Thoracic aorta (tissue), 2 donors: ENCODE data around the gene LEMD3. TPM values are rescaled to one million over a fixed set of nuclear protein-coding genes. Genes with fewer than 3 reads are reported as not detected.

ENCODE experiments used
- ATAC-seq: fragments of 150-250 bp; one replicate; pipeline ENCODE4 v1.8.0; 2017; ENCODE audit warnings: low read depth; ENCODE audit not compliant: insufficient number of reproducible peaks, low FRiP score
- DNase-seq: peaks from one replicate; pipeline ENCODE4 v3.0.0-alpha.2; 2020; ENCODE audit warnings: low spot score
- H3K27ac ChIP-seq, 2 donors: fragments of 200-600 bp; sonication (generic); 1 replicate in 1 of 2; 2 replicates in 1 of 2; pipeline ENCODE4 v1.5.1; 2016; ENCODE audit warnings: mild to moderate bottlenecking in 2 of 2, moderate library complexity in 2 of 2
- H3K27me3 ChIP-seq: fragments of 200-600 bp; sonication (generic); replicated peaks from 2 replicates; pipeline ENCODE4 v1.6.0; 2016; ENCODE audit warnings: mild to moderate bottlenecking; ENCODE audit not compliant: insufficient read depth
- H3K36me3 ChIP-seq: fragments of 200-600 bp; sonication (generic); one replicate; pipeline ENCODE4 v1.5.1; 2016
- H3K4me1 ChIP-seq, 2 donors: fragments of 200-600 bp; sonication (generic); 1 replicate in 1 of 2; 2 replicates in 1 of 2; pipeline versions ENCODE4 v1.5.1 to v1.6.0; 2016; ENCODE audit warnings: low read depth in 2 of 2, mild to moderate bottlenecking in 1 of 2; ENCODE audit not compliant: control insufficient read depth in 1 of 2
- H3K4me3 ChIP-seq: fragments of 200-600 bp; sonication (generic); 2 replicates; pipeline ENCODE4 v1.5.1; 2016; ENCODE audit warnings: mild to moderate bottlenecking
- H3K9me3 ChIP-seq: fragments of 200-600 bp; sonication (generic); 2 replicates; pipeline ENCODE4 v1.5.1; 2016
- total RNA-seq, 2 donors: library from RNA; depleted of rRNA; stranded (reverse); fragments of >200 nt; gene quantifications; one replicate each; pipeline versions ENCODE4 v1.1.0 to v1.2.3, GENCODE V29; 2016
- TF ChIP-seq, protein P1 (sequence below): fragments of 200-600 bp; sonication (generic); IDR thresholded peaks from one replicate; pipeline ENCODE4 v1.5.1; 2019; ENCODE audit warnings: antibody characterized with exemption

LEMD3 gene
- total RNA-seq, 2 donors from 2014 or later, result 21.8 to 61.4 TPM

GRCh38 chr12:65266408-65266807, 97.0 kb downstream of the LEMD3 start:
- TF ChIP-seq, protein P1, sequence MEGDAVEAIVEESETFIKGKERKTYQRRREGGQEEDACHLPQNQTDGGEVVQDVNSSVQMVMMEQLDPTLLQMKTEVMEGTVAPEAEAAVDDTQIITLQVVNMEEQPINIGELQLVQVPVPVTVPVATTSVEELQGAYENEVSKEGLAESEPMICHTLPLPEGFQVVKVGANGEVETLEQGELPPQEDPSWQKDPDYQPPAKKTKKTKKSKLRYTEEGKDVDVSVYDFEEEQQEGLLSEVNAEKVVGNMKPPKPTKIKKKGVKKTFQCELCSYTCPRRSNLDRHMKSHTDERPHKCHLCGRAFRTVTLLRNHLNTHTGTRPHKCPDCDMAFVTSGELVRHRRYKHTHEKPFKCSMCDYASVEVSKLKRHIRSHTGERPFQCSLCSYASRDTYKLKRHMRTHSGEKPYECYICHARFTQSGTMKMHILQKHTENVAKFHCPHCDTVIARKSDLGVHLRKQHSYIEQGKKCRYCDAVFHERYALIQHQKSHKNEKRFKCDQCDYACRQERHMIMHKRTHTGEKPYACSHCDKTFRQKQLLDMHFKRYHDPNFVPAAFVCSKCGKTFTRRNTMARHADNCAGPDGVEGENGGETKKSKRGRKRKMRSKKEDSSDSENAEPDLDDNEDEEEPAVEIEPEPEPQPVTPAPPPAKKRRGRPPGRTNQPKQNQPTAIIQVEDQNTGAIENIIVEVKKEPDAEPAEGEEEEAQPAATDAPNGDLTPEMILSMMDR, result no peak

DNA sequence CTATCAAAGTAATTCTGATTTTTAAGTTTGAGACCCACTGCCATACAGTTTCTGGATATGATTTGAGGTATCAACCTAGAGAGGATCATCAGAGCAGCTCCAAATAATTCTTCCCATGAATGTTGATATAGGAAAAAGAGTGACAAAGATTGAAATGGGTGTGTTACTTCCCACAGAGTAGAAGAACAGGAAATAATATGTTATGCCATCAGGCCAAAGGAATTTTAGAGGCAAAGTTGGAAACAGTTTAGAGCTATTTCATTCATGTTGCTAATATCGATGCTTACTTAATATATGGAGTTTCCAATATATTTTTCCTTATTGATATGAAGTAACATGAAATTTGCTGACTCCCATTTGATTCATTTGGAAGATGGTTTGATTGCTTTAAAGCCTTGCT, 100.2 kb downstream of the LEMD3 start:
- Histone ChIP-seq H3K27me3 (no peaks in the 10 kb centered on the region), H3K4me1 (no peaks in the 10 kb centered on the region), H3K4me3 (no peak overlapping the region), H3K9me3 (no peaks in the 10 kb centered on the region), H3K36me3 (no peaks in the 10 kb centered on the region), H3K27ac (no peak overlapping the region)
- ATAC-seq (no peak), DNase-seq (no peak)
- TF ChIP-seq, protein P1, result no peak

More at GRCh38 chr12:65266408-65266807, 97.0 kb downstream of the LEMD3 start:
- H3K27me3 ChIP-seq, result no peaks in the 10 kb centered on the region
- H3K9me3 ChIP-seq, result no peaks in the 10 kb centered on the region
- no peaks in the 10 kb centered on the region for H3K36me3 ChIP-seq
- ATAC-seq (no peak), DNase-seq (no peak)
- no peak overlapping the region for H3K4me3 ChIP-seq
- H3K27ac ChIP-seq, result no peak overlapping the region
- no peaks in the 10 kb centered on the region for H3K4me1 ChIP-seq

GRCh38 chr12:65274602-65275272, 105.4 kb downstream of the LEMD3 start:
- Histone ChIP-seq H3K27me3 (no peaks in the 10 kb centered on the region), H3K27ac (no peak overlapping the region), H3K4me3 (no peak overlapping the region), H3K4me1 (peaks cover 0 to 8% of the 10 kb centered on the region in 2 donors), H3K9me3 (no peaks in the 10 kb centered on the region), H3K36me3 (no peaks in the 10 kb centered on the region)
- DNase-seq (no peak), ATAC-seq (no peak)
- TF ChIP-seq, protein P1, result no peak

- no peaks in the 10 kb centered on the region for H3K36me3 ChIP-seq
- H3K4me3 ChIP-seq, result no peak overlapping the region
- H3K27me3 ChIP-seq, result no peaks in the 10 kb centered on the region
- ATAC-seq (no peak), DNase-seq (no peak)
- no peak overlapping the region for H3K27ac ChIP-seq
- TF ChIP-seq, protein P1, result no peak
- H3K9me3 ChIP-seq, result no peaks in the 10 kb centered on the region
- H3K4me1 ChIP-seq, result peaks cover 5 to 14% of the 10 kb centered on the region in 2 donors
Observed at GRCh38 chr12:65275627-65276026, 106.2 kb downstream of the LEMD3 start.

GRCh38 chr12:65276916-65277530, 107.6 kb downstream of the LEMD3 start:
- DNase-seq (no peak), ATAC-seq (no peak)
- TF ChIP-seq, protein P1, result no peak
- H3K9me3 ChIP-seq, result no peaks in the 10 kb centered on the region
- H3K4me1 ChIP-seq, result peaks cover 11 to 28% of the 10 kb centered on the region in 2 donors
- peak overlapping the region in 1 of 2 donors; percentile 14 for H3K27ac ChIP-seq
- no peak overlapping the region for H3K4me3 ChIP-seq
- H3K36me3 ChIP-seq, result no peaks in the 10 kb centered on the region
- H3K27me3 ChIP-seq, result no peaks in the 10 kb centered on the region
